Activated naive CD4-positive, alpha-beta T cell (primary cell): Measurements from ENCODE around the gene CDC7.
"Not testable (repeated sequence)": the region's sequence is repeated elsewhere in the genome, so short reads cannot be mapped to it uniquely, and the experiment has no call there.

Experiments
- DNase-seq, 4 experiments: peaks; one replicate each; lab custom pipeline; 2025; lab: John Stamatoyannopoulos, UW

The CDC7 gene

GRCh38 chr1:91500756-91501522, at the start of gene CDC7:
CDC7 (plus strand) TSS chr1:91500851; CDS start chr1:91501717, 866 bp downstream.
- peak; percentile 60 to 76 (median 73) for DNase-seq

- no peak for DNase-seq
Measured at GRCh38 chr1:91454136-91454535, 46.5 kb upstream of the CDC7 start.

- no peak for DNase-seq
Measured at GRCh38 chr1:91455334-91455733, 45.3 kb upstream of the CDC7 start.

- DNase-seq, result no peak
Measured at GRCh38 chr1:91455896-91456295, 44.8 kb upstream of the CDC7 start.

- DNase-seq, result not testable (repeated sequence)
Measured at GRCh38 chr1:91465350-91465749, 35.3 kb upstream of the CDC7 start.

GRCh38 chr1:91476533-91477217, 24.0 kb upstream of the CDC7 start:
- DNase-seq, result no peak

GRCh38 chr1:91487469-91487868, 13.2 kb upstream of the CDC7 start:
- DNase-seq, result no peak

GRCh38 chr1:91490501-91490900, 10.2 kb upstream of the CDC7 start:
- no peak for DNase-seq

- DNase-seq, result no peak
Measured at GRCh38 chr1:91498035-91498434, 2.6 kb upstream of the CDC7 start.

GRCh38 chr1:91498498-91499245, 2.0 kb upstream of the CDC7 start:
- DNase-seq, result no peak

GRCh38 chr1:91499346-91499745, 1.3 kb upstream of the CDC7 start:
- DNase-seq, result no peak

GRCh38 chr1:91499904-91500755, 521 bp upstream of the CDC7 start:
- DNase-seq, result no peak

- no peak for DNase-seq
Measured at GRCh38 chr1:91501523-91501851, 836 bp downstream of the CDC7 start.

- no peak for DNase-seq
Measured at GRCh38 chr1:91501971-91502671, 1.5 kb downstream of the CDC7 start.

GRCh38 chr1:91502672-91503184, 2.1 kb downstream of the CDC7 start:
- no peak for DNase-seq

- no peak for DNase-seq
Measured at GRCh38 chr1:91503332-91503900, 2.8 kb downstream of the CDC7 start.

- no peak for DNase-seq
Measured at GRCh38 chr1:91503975-91504530, 3.4 kb downstream of the CDC7 start.

GRCh38 chr1:91505086-91505485, 4.4 kb downstream of the CDC7 start:
- no peak for DNase-seq

GRCh38 chr1:91506071-91506470, 5.4 kb downstream of the CDC7 start:
- no peak for DNase-seq

- DNase-seq, result no peak
Measured at GRCh38 chr1:91507328-91507727, 6.7 kb downstream of the CDC7 start.
